ENCODE measurements around the gene PCYT1B.
"Not testable (repeated sequence)": the region's sequence is repeated elsewhere in the genome, so short reads cannot be mapped to it uniquely, and the experiment has no call there.

Gene PCYT1B

DNA sequence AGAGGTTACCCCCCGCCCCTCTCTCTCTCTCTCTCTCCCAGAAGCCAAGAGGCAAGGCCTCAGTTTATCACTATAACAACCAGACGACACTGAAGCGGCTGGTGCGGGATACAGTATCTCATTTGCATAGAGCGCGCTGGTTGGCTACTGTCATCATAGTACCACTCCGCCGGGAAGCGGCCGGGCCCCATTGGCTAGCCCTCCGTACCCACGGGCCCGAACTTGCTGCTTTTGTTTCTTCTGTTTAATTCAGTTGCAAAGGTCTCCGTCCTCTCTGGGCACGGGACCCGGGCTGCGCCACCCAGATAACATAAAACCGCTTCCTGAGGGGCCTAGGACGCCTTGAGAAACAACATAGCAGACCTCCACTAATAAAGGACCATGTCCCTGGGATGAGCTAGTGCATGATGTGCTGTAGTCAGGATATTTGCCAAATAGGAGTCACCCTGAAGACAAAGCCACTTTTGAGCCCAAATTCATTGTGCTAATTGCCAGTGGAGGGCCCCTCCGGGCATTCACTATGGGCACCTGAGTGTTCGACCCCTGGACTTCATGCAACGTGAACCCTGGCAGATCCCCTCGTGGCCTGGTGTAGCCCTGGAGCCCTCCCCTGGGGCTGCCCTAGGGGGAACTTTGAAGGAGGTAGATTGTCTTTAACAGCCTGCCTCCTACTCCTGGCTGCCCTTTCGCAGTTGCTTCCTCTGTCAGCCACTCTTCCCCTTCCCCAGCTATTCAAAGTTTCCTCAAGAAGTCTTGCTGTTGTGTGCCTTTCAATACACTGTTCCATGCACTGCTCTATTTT, at the start of gene PCYT1B:
Gene PCYT1B (minus strand): TSS at position 91 of the 802 bp plus-strand sequence. CDS start 242 bp downstream, outside the sequence.
- peak; percentile 39 for DNase-seq

DNA sequence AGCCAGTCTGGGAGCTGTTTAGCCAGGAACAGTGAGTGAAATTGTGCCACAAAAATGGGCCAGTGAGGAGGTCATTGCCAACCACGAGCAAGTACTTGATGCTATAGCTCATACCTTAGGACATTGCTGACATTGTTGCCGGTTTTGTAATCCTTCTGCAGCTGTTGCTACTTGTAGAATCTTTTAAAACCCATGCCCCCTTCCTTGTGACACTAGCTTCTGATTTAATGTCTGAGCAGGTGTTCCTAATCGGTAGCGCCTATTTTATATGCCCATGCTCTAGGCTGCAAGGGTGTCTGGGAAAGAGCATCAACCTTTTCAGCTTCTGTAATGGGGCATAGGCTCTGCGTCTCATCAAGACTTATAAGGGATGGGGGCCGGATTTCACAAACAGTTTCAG, 49.1 kb upstream of the PCYT1B start:
- no peak for DNase-seq

DNA sequence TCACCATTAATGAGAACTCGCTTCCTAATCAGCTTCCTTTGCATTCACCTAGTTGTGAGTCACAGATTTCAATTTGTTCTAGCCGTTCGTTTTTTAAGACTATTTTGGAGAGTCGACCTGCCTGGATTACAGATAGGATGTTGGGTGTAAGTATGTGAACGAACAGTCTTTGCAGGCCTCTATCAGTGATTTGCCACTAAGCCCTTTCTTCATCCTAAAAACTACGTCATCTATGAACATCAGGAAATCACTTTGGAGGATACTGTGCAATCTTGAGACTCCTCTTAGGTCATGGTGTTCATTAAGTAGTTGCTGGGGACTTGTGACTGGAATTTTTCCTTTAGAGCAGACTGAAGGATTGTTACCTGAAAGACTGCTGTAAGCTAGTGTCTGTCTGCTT, 47.7 kb upstream of the PCYT1B start:
- DNase-seq: no peak

DNA sequence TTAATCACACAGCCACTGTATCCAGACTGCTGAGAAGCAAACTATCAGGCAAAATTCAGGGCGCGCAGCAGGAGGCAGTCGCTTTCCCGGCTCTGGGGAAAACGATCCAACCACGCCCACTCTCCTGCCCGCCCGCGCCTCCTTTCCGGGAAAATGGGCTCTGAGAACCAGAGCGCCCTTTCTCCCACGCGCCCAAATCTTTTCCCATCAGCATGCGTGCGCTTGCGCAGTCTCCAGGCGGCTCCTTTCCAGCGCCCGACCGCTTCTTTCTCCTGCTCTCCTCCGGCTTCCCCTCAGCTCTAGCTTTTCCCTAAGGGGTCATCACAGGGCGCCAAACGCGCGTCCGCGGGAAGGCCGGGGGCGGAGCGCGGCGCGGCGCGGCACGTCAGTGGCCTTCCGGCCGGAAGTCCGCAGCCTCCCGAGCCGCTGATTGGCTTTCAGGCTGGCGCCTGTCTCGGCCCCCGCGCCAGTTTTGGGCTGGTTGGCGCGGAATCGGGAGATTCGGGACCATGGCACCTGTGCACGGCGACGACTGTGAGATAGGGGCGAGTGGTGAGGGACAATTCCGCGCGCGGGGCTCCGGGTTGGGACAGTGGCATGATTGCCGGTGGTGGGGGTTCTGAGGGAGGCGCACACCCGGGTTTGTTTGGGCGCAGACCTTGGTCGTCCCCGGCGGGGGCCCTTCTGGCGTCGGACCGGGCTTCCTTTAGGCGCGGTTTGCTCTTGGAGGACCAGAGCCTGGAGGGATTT, 46.5 kb upstream of the PCYT1B start, which contains the start of gene POLA1:
Gene POLA1 (plus strand): TSS at position 466 of the 750 bp plus-strand sequence. CDS start 44 bp downstream, at position 510.
- DNase-seq: peak; percentile 81

DNA sequence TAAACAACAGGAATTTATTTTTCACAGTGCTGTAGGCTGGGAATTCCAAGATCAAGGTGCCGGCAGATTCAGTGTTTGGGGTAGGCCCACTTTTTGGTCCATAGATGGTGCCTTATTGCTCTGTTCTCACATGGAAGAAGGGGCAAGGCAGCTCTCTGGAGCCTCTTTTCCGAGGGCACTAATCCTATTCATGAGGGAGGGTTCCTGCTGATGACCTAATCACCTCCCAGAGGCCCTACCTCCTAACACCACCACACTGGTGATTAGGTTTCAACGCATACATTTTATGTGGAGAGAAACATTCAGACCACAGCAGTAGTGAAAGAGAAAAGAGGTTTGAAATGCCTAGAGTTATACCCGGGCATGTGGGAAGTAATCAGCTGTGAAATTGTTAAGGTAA, 45.2 kb upstream of the PCYT1B start:
- no peak for DNase-seq

DNA sequence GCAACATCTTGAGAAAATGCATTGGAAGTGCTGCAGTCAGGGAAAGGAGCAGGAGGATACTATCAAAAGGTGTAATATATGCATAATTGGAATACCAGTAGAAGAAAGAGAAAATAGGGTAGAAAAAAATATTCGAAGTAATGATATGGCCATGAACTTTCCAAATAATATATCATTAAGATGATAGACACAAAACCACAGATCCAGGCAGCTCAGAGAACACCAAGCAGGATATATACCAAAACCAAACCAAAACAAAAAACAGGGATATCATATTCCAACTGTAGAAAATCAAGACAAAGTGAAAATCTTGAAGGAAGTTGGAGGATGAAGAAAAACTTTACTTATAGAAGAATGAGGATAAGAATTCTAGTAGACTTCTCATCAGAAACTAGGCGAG, 36.9 kb upstream of the PCYT1B start:
- no peak for DNase-seq

DNA sequence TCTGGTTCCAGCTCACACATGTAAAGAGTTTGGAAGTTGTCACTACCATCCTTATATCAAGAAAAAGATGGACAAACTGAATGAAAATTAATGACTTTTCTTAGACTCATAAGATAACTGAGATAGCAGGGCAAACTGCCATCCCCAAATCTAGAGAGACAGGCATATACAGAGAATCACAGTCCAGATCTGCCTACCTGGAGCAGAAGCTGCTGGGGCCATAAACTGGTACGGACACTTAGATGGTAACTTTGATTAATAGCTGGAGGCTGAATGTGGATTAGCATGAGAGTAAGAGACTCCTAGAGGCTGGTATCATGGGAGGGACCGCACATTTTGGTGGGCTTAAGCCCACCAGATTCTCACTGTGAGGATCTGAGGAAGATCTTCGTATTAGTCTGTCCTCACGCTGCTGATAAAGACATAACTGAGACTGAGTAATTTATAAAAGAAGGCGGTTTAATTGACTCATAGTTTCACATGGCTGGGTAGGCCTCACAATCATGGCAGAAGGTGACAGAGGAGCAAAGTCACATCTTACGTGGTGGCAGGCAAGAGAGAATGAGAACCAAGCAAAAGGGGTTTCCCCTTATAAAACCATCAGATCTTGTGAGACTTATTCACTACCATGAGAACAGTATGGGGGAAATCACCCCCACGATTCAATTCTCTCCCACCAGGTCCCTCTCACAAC, 35.7 kb upstream of the PCYT1B start:
- no peak for DNase-seq

DNA sequence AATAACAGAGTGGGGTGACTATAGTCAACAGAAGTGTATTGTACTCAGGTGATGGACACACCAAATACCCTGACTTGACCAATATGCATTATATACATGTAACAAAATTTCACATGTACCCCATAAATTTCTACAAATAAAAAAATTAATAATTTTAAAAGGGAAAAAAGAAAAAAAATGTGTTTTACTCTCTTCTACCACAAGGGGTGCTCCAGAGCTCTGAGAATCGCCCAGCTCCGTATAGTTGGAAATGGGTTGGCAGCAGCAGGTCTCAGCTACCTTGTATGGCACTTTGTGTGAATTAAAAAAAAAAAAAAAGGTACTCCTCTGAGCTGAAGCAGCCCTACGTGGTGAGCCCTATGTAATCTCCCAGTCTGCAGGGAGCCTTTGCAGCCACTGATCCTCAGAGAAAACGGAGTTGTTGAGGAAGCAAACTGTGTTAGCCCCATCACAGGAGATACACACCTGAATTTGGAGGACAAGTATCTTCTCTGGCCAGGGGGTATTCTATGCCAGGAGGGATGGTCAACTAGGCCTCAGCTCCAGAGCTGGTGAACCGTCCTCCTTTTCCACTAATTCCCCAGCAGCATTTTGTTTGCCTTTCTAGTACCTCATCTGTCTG, 29.4 kb upstream of the PCYT1B start:
- no peak for DNase-seq

DNA sequence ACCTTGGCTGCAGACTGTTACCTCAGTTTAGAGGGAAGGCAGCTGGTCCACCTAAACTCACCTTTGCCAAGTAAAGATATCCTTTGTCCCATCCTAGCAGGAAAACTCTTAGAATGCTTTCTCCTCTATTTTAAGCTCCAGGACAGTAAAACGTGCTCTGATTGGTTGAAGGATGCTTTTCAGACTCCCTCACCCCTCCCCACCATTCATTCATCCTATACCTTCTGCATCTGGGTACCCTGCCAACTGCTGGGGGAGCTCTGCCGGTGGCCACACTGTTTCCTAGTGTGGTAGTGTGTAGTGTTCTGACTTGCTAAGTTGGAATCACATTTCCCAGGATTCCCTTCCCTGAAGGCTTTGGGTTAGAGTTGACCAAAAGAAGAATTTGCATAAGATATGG, 26.3 kb upstream of the PCYT1B start:
- DNase-seq: no peak

DNA sequence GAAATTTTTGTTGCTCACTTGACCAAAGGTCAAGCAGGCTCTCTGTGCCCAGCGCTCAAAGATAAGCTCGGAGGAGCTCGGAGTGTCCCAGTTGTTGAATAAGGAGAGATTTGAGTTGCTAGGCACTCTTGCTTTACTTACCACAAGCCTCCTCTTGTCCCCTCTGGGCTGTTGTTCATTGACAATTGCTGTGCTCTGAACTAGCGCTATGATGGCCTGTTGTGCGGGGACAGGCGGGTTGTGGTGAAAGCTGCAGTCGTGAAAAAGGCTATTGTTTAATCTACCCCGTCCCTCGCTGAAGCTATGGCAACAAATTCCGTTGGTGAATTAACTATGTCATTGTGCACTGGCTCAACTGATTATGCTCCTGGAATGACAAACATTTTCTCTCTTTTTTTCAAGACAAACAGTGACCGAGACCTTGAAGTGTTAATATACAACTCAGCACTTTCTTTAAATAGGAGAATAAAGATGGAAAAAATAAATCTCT, 25.6 kb upstream of the PCYT1B start:
- no peak for DNase-seq

DNA sequence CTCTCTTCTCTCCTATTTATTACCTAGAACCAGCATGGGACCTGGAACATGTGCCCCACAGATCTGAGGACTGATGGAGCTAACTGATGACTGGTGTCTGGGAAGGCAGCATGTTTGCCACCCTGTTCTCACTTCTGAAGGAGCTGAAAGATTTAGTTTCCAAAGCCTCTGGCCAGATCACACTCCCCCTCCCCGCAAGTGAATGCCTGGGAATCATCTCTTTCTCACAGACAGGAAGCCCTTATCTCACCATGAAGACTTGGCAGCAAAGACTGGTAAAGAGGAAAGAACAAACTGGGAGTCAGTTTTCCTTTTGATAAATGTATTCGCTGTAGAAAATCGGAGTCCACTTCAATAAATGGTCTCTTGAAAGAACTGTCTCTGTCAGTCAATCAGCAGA, 21.0 kb upstream of the PCYT1B start:
- no peak for DNase-seq

DNA sequence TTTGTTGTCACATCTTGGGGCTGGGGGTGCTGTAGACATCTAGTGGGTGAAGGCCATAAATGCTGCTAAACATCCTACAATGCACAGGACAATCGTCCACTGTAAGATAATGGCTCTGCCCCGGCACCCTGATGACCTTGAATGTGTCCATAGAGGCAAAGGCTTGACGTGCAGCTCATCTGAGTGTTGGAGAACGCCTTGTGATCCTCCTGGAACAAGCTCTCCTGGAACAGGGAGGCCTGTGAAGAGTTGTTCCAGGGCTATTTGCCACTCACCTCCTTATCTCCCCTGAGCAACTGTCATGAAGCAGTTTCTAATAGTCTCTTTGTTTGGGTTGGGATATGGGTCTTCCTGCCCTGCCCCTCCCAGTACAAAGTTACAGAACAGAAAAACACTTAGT, 15.2 kb upstream of the PCYT1B start:
- DNase-seq: no peak

DNA sequence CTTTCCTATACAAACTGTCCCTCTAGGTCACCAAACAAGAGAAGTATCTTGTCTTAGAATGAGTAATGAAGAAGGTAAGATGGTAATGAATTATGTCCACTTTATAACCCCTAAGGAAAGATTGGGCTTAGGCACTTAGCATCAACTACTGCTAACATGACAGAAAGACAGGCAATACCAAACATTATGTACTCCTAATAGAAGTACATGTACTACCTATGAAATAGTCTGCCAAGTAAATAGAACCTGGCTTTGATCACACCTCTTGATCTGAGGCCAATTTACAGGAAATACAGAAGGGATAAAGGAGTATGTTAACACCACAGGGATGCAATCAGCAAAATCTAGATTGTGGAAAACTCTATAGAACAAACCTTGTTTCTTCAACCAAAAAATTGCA, 14.1 kb upstream of the PCYT1B start:
- no peak for DNase-seq

DNA sequence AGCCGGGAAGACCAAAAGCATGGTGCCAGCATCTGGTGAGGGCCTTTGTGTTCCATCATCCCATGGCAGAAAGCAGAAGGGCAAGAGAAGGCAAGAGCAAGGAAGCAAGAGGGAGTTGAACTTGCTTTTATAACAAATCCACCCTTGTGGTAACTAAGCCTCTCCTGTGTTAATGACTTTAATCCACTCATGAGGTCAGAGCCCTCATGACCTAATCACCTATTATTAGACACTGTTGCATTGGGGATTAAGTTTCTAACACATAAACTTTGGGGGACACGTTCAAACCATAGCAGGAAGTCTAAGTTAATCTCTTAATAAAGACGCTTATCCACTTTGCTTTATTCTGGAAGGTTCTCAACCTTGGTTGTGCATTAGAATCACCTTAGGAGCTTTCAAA, 12.5 kb upstream of the PCYT1B start:
- no peak for DNase-seq

DNA sequence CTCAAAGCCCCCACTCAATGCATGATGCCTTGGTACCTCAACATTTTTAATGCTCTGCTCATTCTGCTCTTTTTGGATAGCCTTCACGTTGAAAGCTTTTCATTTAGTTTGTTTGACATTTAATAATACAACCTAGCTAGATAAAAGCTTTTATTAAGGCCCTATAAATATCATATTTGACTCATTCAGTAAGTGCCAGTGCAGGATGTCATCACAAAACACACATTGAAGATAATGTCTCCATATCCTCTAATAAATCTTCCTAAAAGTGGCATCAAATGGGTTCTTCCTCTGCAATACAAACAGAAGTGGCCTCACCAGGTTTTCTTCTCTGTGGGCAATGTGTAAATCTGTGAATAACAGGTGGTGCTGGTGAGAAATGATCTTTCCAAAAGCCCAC, 12.0 kb upstream of the PCYT1B start:
- no peak for DNase-seq

DNA sequence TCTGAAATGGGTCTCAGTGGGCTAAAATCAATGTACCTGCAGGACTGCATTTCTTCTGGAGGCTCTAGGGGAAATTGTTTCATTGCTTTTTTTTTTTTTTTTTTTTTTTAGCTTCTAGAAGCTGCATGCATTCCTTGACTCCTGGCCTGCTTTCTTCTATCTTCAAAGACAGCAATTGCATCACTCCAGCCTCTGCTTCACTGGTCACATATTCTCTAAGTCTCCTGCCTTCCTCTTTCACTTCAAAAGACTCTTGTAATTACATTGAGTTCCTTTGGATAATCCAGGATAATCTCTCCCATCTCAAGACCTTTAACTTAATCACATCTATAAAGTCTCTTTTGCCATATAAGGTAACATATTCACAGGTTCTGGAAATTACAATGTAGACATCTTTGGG, 11.3 kb upstream of the PCYT1B start:
- no peak for DNase-seq

DNA sequence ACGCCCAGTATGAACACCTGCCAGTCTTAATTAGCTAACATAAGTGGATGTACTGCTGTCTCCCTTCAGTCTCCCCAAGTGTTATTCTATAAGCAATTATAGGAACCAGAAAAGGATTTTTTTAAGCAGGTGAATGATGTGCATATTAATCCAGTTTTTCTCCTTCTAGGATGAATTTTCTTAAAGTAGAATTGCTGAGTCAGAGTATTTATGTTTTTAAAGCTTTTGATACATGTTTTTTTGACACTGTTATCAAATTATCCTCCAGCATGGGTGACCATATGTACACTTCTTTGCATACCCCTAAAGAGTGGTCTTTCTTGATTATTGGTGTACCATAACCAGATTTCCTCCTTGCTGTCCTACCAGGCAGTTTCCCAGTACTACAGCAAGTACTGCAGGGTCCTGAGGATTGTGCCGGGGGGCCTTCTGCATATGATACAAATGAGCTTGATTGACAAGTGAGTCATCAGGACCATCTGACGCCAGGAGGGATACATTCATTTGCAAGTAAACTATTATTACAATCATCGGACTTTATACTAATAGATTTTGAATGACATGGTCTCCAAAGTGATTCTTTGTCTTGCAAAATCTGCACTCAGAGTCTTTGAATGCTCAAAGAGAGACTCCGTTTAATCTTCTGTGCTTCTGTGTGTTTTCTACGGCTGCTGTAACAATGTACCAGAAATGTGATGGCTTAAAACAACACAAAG, 10.7 kb upstream of the PCYT1B start:
- no peak for DNase-seq

DNA sequence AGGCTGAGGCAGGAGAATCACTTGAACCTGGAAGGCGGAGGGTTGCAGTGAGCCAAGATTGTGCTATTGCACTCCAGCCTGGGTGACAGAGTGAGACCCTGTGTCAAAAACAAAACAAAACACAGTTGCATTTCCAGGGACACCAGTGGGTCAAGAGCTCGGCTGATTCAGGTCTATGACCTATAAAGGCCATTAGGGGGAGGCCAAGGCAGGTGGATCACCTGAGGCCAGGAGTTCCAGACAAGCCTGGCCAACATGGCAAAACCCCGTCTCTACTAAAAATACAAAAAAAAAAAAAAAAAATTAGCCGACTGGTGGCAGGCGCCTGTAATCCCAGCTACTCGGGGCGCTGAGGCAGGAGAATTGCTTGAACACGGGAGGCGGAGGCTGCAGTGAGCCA, 8.5 kb upstream of the PCYT1B start:
- not testable (repeated sequence) for DNase-seq

DNA sequence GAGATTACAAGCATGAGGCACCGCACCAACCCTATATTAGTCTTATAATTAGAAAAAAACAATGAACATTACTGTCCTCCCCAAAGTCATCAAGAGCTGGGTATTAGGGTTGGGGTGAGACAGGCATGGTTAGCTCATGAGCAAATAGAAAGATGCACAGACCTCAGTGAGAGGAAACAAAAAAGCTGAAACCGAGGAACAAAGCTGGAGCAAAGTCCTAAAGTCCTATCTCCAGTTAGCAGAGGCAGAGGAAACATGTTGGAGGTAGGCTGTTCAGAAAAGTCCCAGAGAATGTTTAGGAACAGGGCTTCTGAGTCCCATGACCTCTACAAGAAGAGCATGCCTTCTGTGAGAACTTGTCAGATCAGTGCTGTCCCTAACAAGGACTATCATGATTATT, 4.6 kb upstream of the PCYT1B start:
- DNase-seq: no peak

DNA sequence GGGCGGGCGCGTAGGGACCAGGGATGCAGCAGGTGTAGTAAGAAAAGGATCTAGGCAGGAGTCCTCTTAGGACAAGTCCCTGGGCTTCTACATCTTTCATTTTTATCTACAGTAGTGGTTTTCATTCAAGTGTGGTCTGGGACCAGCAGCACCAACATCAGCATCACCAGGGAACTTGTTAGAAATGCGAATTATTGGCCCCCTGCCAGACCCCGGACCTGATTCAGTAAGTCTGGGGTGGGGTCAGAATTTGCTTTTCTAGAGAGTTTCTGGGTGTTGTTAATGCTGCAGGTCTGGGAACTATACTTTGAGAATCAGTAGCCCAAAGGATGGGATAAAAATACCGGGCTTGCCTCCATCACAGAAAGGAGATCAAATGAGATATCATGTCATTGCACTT, 1.3 kb upstream of the PCYT1B start:
- no peak for DNase-seq

DNA sequence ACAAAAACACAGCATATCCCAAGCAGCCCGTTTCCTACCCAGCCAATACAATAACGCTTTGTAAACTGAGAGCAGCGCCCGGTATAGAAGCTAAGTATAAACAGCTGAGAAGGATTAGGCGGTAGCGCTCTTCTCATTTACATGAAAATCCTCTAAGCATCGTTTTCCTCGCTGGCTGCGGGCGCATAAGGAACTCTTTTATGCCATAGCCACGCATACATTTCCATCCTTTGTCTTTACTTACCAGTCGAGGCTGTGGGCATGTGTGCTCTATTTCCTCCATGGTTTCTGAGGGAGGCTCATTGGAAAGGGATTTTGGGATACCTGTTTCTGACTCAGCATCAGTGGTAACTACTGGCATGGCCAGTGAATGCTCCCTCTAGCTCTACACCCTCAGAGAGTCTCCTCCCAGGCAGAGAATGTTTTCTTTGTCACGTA, 383 bp downstream of the PCYT1B start:
- no peak for DNase-seq

DNA sequence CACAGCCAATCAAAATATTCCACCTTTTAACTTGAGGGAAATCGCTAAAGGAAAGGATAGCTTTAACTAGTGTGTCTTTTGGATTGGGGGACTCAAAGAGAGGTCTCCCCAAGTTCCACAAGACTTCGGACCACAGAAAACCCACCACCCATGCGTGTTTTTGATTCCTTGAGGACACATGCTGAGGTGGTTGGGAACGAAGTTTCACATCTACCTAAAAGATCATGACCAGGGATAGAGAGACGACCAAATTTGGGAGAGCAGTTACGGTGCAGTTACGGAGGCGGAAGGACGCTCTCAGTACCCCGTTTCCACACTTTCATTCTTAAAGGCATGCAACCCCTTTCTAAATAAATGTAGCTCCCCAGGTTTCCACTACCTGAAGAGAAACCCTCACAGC, 1.1 kb downstream of the PCYT1B start:
- no peak for DNase-seq

Measured in amniotic stem cell (primary cell).